MM.1S (cell line): ENCODE data around the gene NEURL3.

Source experiments
- EZH2 ChIP-seq: fragments of 300-600 bp; sonication (generic); optimal IDR thresholded peaks from 2 replicates; pipeline ENCODE3; 2017; ENCODE audit warnings: low read depth, mild to moderate bottlenecking, antibody characterized with exemption, low read length, mixed read lengths
- TF ChIP-seq, protein P1 (sequence below): fragments of 300-600 bp; sonication (generic); IDR thresholded peaks from 2 replicates; pipeline ENCODE4 v1.5.1; 2016; ENCODE audit warnings: antibody characterized with exemption, low read length, mixed read lengths

DNA sequence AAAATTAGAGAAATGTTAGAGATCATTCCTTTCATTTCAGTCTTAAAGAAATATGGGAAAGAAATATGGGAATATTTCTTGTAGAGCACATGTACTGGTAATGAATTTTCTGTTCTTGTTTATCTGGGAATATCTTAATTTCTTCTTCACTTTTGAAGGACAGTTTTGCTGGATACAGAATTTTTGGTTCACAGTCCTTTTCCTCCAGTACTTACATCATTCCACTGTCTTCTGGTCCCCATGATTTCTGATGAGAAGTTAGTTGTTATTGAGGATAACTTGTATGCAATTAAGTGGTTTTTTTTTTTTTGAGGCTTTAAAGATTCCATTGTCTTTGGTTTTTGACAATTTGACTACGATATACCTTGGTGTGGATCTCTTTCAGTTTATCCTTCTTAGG is 11.0 kb downstream of the NEURL3 start:
- TF ChIP-seq, protein P1, sequence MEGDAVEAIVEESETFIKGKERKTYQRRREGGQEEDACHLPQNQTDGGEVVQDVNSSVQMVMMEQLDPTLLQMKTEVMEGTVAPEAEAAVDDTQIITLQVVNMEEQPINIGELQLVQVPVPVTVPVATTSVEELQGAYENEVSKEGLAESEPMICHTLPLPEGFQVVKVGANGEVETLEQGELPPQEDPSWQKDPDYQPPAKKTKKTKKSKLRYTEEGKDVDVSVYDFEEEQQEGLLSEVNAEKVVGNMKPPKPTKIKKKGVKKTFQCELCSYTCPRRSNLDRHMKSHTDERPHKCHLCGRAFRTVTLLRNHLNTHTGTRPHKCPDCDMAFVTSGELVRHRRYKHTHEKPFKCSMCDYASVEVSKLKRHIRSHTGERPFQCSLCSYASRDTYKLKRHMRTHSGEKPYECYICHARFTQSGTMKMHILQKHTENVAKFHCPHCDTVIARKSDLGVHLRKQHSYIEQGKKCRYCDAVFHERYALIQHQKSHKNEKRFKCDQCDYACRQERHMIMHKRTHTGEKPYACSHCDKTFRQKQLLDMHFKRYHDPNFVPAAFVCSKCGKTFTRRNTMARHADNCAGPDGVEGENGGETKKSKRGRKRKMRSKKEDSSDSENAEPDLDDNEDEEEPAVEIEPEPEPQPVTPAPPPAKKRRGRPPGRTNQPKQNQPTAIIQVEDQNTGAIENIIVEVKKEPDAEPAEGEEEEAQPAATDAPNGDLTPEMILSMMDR: no peak
- TF ChIP-seq EZH2: no peak
